Measurements from ENCODE around the gene DCAF15.

- TF ChIP-seq YY1 (IDR thresholded peaks at IDR 0.05; ENCODE audit: insufficient read depth, insufficient read length) (no peak), ZNF274 (IDR thresholded peaks at IDR 0.05; ENCODE audit: low read depth, low read length) (no peak)
These were observed 33.5 kb downstream of the DCAF15 start for GRCh38 chr19:13985771-13986347.

All from NT2/D1 (cell line).